Liver (tissue), 3 donors: ENCODE results near the gene PNPT1.

Experiments used
- EGR1 ChIP-seq, 2 donors: IDR thresholded peaks; 2 replicates each; pipeline ENCODE4 v1.6.1; 2016 to 2018; ENCODE audit warnings: antibody characterized with exemption in 2 of 2, low read depth in 2 of 2
- FOXA1 ChIP-seq: IDR thresholded peaks from 2 replicates; pipeline ENCODE4 v1.6.1; 2016; ENCODE audit warnings: antibody characterized with exemption
- GABPA ChIP-seq, 2 donors: IDR thresholded peaks in 1 of 2; conservative IDR thresholded peaks in 1 of 2; 2 replicates each; pipeline ENCODE4 v1.6.1; 2016; ENCODE audit warnings: antibody characterized with exemption in 2 of 2, mild to moderate bottlenecking in 1 of 2, moderate library complexity in 1 of 2
- RAD21 ChIP-seq, 2 donors: IDR thresholded peaks; 2 replicates each; pipeline ENCODE4 v1.6.1; 2016; ENCODE audit warnings: antibody characterized with exemption in 2 of 2, mild to moderate bottlenecking in 2 of 2
- RXRA ChIP-seq, 2 donors: IDR thresholded peaks; 2 replicates each; pipeline ENCODE4 v1.6.1; 2017 to 2018; ENCODE audit warnings: antibody characterized with exemption in 2 of 2, mild to moderate bottlenecking in 1 of 2
- SP1 ChIP-seq: IDR thresholded peaks from 2 replicates; pipeline ENCODE4 v1.6.1; 2018; ENCODE audit warnings: antibody characterized with exemption, mild to moderate bottlenecking
- TAF1 ChIP-seq: conservative IDR thresholded peaks from 2 replicates; pipeline ENCODE4 v1.6.1; 2016; ENCODE audit warnings: antibody characterized with exemption, mild to moderate bottlenecking
- YY1 ChIP-seq: IDR thresholded peaks from 2 replicates; pipeline ENCODE4 v1.6.1; 2016; ENCODE audit warnings: antibody characterized with exemption, mild to moderate bottlenecking
- TF ChIP-seq, protein P1 (sequence below): IDR thresholded peaks from 2 replicates; pipeline ENCODE4 v1.6.1; 2016; ENCODE audit warnings: antibody characterized with exemption
- TF ChIP-seq, protein P2 (sequence below): fragments of 150-350 bp; IDR thresholded peaks from 2 replicates; pipeline ENCODE4 v1.5.1; 2017; ENCODE audit warnings: improper control_type of control experiment, low read depth, low read length; ENCODE audit not compliant: missing input control
- TF ChIP-seq, protein P3 (sequence below): IDR thresholded peaks from 2 replicates; pipeline ENCODE4 v1.6.1; 2016; ENCODE audit warnings: antibody characterized with exemption
- TF ChIP-seq, protein P4 (sequence below): IDR thresholded peaks from 2 replicates; pipeline ENCODE4 v1.6.1; 2016; ENCODE audit warnings: antibody characterized with exemption, mild to moderate bottlenecking
- TF ChIP-seq, protein P5 (sequence below): IDR thresholded peaks from 2 replicates; pipeline ENCODE4 v1.6.1; 2016; ENCODE audit warnings: antibody characterized with exemption
- donor health status: healthy.
- donor health status: healthy.

DNA sequence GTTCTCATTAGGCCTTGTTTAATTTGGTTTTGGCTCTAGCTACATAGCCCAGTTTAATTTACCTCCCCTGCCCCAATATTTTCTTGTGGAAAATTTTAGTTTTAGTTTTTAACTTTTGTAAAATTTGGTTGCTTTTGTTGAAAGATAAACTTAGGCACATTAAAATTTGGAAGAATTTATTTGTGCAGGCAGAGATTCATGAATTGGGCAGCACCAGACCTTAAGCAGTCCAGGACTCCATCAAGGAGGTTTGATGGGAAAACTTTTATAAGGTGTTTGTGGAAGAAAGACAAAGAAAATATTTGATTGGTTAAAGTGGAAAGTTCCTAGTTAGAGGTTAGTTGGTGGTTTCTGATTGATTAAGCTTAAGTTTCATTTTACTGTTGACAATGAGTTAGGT is 16.4 kb upstream of the PNPT1 start:
- TF ChIP-seq, protein P1, sequence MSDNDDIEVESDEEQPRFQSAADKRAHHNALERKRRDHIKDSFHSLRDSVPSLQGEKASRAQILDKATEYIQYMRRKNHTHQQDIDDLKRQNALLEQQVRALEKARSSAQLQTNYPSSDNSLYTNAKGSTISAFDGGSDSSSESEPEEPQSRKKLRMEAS: no peak
- TF ChIP-seq RAD21 (IDR thresholded peaks at IDR 0.05) (no peak), FOXA1 (no peak), YY1 (no peak), GABPA (IDR thresholded peaks at IDR 0.05 in 1 of 2, conservative IDR thresholded peaks at IDR 0.05 in 1 of 2) (no peak), SP1 (no peak), RXRA (IDR thresholded peaks at IDR 0.05) (no peak), EGR1 (IDR thresholded peaks at IDR 0.05; ENCODE audit: low read depth in 2 of 2) (no peak), TAF1 (no peak)
- TF ChIP-seq, protein P2, sequence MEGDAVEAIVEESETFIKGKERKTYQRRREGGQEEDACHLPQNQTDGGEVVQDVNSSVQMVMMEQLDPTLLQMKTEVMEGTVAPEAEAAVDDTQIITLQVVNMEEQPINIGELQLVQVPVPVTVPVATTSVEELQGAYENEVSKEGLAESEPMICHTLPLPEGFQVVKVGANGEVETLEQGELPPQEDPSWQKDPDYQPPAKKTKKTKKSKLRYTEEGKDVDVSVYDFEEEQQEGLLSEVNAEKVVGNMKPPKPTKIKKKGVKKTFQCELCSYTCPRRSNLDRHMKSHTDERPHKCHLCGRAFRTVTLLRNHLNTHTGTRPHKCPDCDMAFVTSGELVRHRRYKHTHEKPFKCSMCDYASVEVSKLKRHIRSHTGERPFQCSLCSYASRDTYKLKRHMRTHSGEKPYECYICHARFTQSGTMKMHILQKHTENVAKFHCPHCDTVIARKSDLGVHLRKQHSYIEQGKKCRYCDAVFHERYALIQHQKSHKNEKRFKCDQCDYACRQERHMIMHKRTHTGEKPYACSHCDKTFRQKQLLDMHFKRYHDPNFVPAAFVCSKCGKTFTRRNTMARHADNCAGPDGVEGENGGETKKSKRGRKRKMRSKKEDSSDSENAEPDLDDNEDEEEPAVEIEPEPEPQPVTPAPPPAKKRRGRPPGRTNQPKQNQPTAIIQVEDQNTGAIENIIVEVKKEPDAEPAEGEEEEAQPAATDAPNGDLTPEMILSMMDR: no peak
- TF ChIP-seq, protein P3, sequence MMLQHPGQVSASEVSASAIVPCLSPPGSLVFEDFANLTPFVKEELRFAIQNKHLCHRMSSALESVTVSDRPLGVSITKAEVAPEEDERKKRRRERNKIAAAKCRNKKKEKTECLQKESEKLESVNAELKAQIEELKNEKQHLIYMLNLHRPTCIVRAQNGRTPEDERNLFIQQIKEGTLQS: no peak
- TF ChIP-seq, protein P4, sequence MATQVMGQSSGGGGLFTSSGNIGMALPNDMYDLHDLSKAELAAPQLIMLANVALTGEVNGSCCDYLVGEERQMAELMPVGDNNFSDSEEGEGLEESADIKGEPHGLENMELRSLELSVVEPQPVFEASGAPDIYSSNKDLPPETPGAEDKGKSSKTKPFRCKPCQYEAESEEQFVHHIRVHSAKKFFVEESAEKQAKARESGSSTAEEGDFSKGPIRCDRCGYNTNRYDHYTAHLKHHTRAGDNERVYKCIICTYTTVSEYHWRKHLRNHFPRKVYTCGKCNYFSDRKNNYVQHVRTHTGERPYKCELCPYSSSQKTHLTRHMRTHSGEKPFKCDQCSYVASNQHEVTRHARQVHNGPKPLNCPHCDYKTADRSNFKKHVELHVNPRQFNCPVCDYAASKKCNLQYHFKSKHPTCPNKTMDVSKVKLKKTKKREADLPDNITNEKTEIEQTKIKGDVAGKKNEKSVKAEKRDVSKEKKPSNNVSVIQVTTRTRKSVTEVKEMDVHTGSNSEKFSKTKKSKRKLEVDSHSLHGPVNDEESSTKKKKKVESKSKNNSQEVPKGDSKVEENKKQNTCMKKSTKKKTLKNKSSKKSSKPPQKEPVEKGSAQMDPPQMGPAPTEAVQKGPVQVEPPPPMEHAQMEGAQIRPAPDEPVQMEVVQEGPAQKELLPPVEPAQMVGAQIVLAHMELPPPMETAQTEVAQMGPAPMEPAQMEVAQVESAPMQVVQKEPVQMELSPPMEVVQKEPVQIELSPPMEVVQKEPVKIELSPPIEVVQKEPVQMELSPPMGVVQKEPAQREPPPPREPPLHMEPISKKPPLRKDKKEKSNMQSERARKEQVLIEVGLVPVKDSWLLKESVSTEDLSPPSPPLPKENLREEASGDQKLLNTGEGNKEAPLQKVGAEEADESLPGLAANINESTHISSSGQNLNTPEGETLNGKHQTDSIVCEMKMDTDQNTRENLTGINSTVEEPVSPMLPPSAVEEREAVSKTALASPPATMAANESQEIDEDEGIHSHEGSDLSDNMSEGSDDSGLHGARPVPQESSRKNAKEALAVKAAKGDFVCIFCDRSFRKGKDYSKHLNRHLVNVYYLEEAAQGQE: no peak
- TF ChIP-seq, protein P5, sequence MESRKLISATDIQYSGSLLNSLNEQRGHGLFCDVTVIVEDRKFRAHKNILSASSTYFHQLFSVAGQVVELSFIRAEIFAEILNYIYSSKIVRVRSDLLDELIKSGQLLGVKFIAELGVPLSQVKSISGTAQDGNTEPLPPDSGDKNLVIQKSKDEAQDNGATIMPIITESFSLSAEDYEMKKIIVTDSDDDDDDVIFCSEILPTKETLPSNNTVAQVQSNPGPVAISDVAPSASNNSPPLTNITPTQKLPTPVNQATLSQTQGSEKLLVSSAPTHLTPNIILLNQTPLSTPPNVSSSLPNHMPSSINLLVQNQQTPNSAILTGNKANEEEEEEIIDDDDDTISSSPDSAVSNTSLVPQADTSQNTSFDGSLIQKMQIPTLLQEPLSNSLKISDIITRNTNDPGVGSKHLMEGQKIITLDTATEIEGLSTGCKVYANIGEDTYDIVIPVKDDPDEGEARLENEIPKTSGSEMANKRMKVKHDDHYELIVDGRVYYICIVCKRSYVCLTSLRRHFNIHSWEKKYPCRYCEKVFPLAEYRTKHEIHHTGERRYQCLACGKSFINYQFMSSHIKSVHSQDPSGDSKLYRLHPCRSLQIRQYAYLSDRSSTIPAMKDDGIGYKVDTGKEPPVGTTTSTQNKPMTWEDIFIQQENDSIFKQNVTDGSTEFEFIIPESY: no peak
